ENCODE measurements around the gene GARNL3.

DNA sequence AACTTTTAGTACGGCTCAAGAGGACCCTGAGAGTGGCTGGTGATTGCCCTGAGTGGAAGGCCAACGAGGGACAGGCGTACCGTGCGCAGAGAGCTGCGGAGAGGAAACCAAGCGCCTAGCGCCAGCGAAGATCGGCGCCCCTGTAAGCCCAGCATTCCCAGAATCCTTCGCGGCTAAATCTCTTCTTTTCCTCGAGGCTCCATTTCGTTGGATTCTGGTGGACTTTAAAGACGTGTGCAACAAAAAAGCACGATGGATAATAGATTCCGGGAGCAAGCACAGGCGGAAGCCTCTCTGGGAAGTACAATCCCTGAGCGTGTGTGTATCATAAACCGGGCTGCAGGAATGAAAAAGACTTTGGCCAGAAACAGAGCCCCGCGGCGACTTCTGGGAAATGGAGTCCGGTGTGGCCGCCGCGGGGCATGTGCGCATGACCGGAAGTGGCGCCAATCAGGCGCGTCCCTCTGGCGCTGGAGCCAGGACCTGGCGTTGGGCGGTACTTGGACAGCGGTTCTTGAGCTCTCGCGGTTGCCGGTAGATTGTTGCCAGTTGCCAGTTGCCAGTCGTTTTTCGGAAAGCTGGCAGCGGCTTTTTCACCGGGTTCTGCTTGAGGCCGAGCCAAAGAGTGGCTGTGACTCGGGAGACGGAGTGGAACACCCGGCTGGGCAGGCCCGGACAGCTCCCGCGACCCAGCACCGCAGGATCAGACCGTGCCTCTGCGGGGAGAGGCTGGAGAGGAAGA lies 159.5 kb downstream of the GARNL3 start, which contains the start of gene ZNF79:
- TF ChIP-seq, protein P1, sequence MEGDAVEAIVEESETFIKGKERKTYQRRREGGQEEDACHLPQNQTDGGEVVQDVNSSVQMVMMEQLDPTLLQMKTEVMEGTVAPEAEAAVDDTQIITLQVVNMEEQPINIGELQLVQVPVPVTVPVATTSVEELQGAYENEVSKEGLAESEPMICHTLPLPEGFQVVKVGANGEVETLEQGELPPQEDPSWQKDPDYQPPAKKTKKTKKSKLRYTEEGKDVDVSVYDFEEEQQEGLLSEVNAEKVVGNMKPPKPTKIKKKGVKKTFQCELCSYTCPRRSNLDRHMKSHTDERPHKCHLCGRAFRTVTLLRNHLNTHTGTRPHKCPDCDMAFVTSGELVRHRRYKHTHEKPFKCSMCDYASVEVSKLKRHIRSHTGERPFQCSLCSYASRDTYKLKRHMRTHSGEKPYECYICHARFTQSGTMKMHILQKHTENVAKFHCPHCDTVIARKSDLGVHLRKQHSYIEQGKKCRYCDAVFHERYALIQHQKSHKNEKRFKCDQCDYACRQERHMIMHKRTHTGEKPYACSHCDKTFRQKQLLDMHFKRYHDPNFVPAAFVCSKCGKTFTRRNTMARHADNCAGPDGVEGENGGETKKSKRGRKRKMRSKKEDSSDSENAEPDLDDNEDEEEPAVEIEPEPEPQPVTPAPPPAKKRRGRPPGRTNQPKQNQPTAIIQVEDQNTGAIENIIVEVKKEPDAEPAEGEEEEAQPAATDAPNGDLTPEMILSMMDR (IDR thresholded peaks at IDR 0.05), result no peak
- peak; percentile 64 for TF ChIP-seq POLR2A (IDR thresholded peaks at IDR 0.05)

Data from right lobe of liver (tissue), 4 donors.